Vagina (tissue), 2 donors: ENCODE measurements around the gene SUSD3.

Source experiments
- POLR2AphosphoS5 ChIP-seq, 2 donors: sonication (generic); formaldehyde crosslinking; IDR thresholded peaks; one replicate each; pipeline ENCODE4 v1.9.0; 2017; ENCODE audit warnings: antibody characterized with exemption in 2 of 2, mild to moderate bottlenecking in 2 of 2, low read depth in 1 of 2; ENCODE audit not compliant: insufficient read depth in 1 of 2
- TF ChIP-seq, protein P1 (sequence below), 3 experiments: fragments of 450-650 bp in 2 of 3; fragments of 200-600 bp in 1 of 3; sonication (generic) in 1 of 3; IDR thresholded peaks; one replicate each; pipeline ENCODE4 v1.5.1; 2017 to 2019; ENCODE audit warnings: antibody characterized with exemption in 3 of 3, mild to moderate bottlenecking in 2 of 3, moderate library complexity in 2 of 3

DNA sequence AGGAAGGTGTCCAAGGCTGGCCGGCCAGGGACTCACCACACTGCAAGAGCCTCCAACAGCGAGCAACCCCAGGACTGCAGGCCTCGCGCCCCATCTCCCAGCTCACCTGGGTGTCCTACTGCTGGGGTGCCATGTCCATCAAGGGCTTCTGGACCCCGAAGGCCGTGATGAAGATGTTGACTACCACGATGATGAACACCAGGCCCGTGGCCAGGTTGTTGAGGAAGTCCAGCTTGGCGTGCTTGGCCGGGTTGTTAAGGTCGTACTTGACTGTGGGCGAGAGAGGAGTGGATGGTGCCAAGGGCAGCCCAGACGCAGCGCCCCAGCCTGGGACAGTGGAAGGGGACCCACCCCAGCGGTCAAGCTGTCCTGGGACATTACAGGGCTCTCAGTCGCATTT is 66.3 kb downstream of the SUSD3 start:
- TF ChIP-seq, protein P1, sequence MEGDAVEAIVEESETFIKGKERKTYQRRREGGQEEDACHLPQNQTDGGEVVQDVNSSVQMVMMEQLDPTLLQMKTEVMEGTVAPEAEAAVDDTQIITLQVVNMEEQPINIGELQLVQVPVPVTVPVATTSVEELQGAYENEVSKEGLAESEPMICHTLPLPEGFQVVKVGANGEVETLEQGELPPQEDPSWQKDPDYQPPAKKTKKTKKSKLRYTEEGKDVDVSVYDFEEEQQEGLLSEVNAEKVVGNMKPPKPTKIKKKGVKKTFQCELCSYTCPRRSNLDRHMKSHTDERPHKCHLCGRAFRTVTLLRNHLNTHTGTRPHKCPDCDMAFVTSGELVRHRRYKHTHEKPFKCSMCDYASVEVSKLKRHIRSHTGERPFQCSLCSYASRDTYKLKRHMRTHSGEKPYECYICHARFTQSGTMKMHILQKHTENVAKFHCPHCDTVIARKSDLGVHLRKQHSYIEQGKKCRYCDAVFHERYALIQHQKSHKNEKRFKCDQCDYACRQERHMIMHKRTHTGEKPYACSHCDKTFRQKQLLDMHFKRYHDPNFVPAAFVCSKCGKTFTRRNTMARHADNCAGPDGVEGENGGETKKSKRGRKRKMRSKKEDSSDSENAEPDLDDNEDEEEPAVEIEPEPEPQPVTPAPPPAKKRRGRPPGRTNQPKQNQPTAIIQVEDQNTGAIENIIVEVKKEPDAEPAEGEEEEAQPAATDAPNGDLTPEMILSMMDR (IDR thresholded peaks at IDR 0.05) = no peak
- no peak for TF ChIP-seq POLR2AphosphoS5 (IDR thresholded peaks at IDR 0.05; ENCODE audit: insufficient read depth in 1 of 2, low read depth in 1 of 2)
